ENCODE results near the gene DTHD1. TPM values are rescaled to one million over a fixed set of nuclear protein-coding genes. Genes with fewer than 3 reads are reported as not detected.

DTHD1 gene
- polyA plus RNA-seq, 1 donor (not counting 4 experiments of a cell fraction or from before 2014, with no cell fraction given) = not detected

GRCh38 chr4:36310793-36311192 lies 29.4 kb downstream of the DTHD1 start:
- TF ChIP-seq EZH2 (IDR thresholded peaks at IDR 0.05; ENCODE audit: low read length) = no peak
- TF ChIP-seq CTCF (optimal IDR thresholded peaks at IDR 0.05 in 1 of 3, IDR thresholded peaks at IDR 0.05 in 1 of 3, conservative IDR thresholded peaks at IDR 0.05 in 1 of 3; ENCODE audit: extremely low read depth in 1 of 3, insufficient read depth in 2 of 3, low read length in 3 of 3) = no peak
- Histone ChIP-seq H3K9ac (ENCODE audit: control insufficient read depth, extremely low read depth, insufficient read depth, low read length) (no peak overlapping the region), H4K20me1 (ENCODE audit: control insufficient read depth, extremely low read depth, insufficient read depth, low read length) (no peaks in the 10 kb centered on the region), H3K9me3 (ENCODE audit: control insufficient read depth, low read depth, low read length) (no peaks in the 10 kb centered on the region), H3K79me2 (ENCODE audit: control insufficient read depth, insufficient read depth, low read length) (no peaks in the 10 kb centered on the region), H3K27me3 (ENCODE audit: control insufficient read depth, extremely low read depth, insufficient read depth, low read length) (no peaks in the 10 kb centered on the region), H3K36me3 (ENCODE audit: control insufficient read depth in 2 of 2, extremely low read depth in 1 of 2, insufficient read depth in 2 of 2, low read length in 2 of 2) (no peaks in the 10 kb centered on the region), H2AFZ (ENCODE audit: control insufficient read depth, low read length) (no peak overlapping the region), H3K9me1 (ENCODE audit: control insufficient read depth, extremely low read depth, insufficient read depth, low read length) (no peaks in the 10 kb centered on the region), H3K4me1 (ENCODE audit: control insufficient read depth, extremely low read depth, insufficient read depth, low read length) (no peaks in the 10 kb centered on the region), H3K4me3 (ENCODE audit: control insufficient read depth in 2 of 3, extremely low read depth in 1 of 3, insufficient read depth in 2 of 3, low read depth in 1 of 3, low read length in 3 of 3) (no peak overlapping the region), H3K4me2 (ENCODE audit: control insufficient read depth, extremely low read depth, insufficient read depth, low read depth, low read length) (no peak overlapping the region), H3K27ac (ENCODE audit: control insufficient read depth, insufficient read depth, low read length) (no peak overlapping the region)
- FAIRE-seq (no peak), DNase-seq (ENCODE audit: low read depth, low spot score) (no peak)
- dilution Hi-C loops (cut with MboI; ENCODE audit: extremely low pct_ligation_motif_present, low sequenced_read_pairs) = no loop called here

- Histone ChIP-seq H3K9me1 (ENCODE audit: control insufficient read depth, extremely low read depth, insufficient read depth, low read length) (no peaks in the 10 kb centered on the region), H3K27ac (ENCODE audit: control insufficient read depth, insufficient read depth, low read length) (no peak overlapping the region), H3K4me1 (ENCODE audit: control insufficient read depth, extremely low read depth, insufficient read depth, low read length) (no peaks in the 10 kb centered on the region), H3K9ac (ENCODE audit: control insufficient read depth, extremely low read depth, insufficient read depth, low read length) (no peak overlapping the region), H3K9me3 (ENCODE audit: control insufficient read depth, low read depth, low read length) (no peaks in the 10 kb centered on the region), H2AFZ (ENCODE audit: control insufficient read depth, low read length) (no peak overlapping the region), H3K4me3 (ENCODE audit: control insufficient read depth in 2 of 3, extremely low read depth in 1 of 3, insufficient read depth in 2 of 3, low read depth in 1 of 3, low read length in 3 of 3) (no peak overlapping the region), H3K36me3 (ENCODE audit: control insufficient read depth in 2 of 2, extremely low read depth in 1 of 2, insufficient read depth in 2 of 2, low read length in 2 of 2) (no peaks in the 10 kb centered on the region), H3K4me2 (ENCODE audit: control insufficient read depth, extremely low read depth, insufficient read depth, low read depth, low read length) (no peak overlapping the region), H4K20me1 (ENCODE audit: control insufficient read depth, extremely low read depth, insufficient read depth, low read length) (no peaks in the 10 kb centered on the region), H3K79me2 (ENCODE audit: control insufficient read depth, insufficient read depth, low read length) (no peaks in the 10 kb centered on the region), H3K27me3 (ENCODE audit: control insufficient read depth, extremely low read depth, insufficient read depth, low read length) (no peaks in the 10 kb centered on the region)
- DNase-seq (ENCODE audit: low read depth, low spot score) = no peak
- dilution Hi-C loops (cut with MboI; ENCODE audit: extremely low pct_ligation_motif_present, low sequenced_read_pairs) = no loop called here
- no peak for FAIRE-seq
- no peak for TF ChIP-seq EZH2 (IDR thresholded peaks at IDR 0.05; ENCODE audit: low read length)
- TF ChIP-seq CTCF (optimal IDR thresholded peaks at IDR 0.05 in 1 of 3, IDR thresholded peaks at IDR 0.05 in 1 of 3, conservative IDR thresholded peaks at IDR 0.05 in 1 of 3; ENCODE audit: extremely low read depth in 1 of 3, insufficient read depth in 2 of 3, low read length in 3 of 3) = no peak
Measured at GRCh38 chr4:36312511-36312910, 31.1 kb downstream of the DTHD1 start.

All from keratinocyte (primary cell).